ENCODE measurements around the gene RABGGTB.

Gene RABGGTB

GRCh38 chr1:75836528-75837100, 50.6 kb downstream of the RABGGTB start:
- no peak for TF ChIP-seq PAX5 (IDR thresholded peaks at IDR 0.05; ENCODE audit: insufficient read depth, low read length, severe bottlenecking)
- no peak for TF ChIP-seq POLR2A (IDR thresholded peaks at IDR 0.05; ENCODE audit: low read depth, low read length)
- no peak for TF ChIP-seq SPI1 (IDR thresholded peaks at IDR 0.05; ENCODE audit: low read depth, low read length)
- no peak for TF ChIP-seq POLR2AphosphoS5 (IDR thresholded peaks at IDR 0.05; ENCODE audit: low read depth, low read length)
- TF ChIP-seq TAF1 (IDR thresholded peaks at IDR 0.05; ENCODE audit: low read depth, low read length) = no peak
- no peak for TF ChIP-seq POU2F2 (IDR thresholded peaks at IDR 0.05; ENCODE audit: low read depth, low read length)
- FAIRE-seq (no peak), DNase-seq (ENCODE audit: insufficient read length, low spot score) (no peak)

- TF ChIP-seq SPI1 (IDR thresholded peaks at IDR 0.05; ENCODE audit: low read depth, low read length) (no peak), POLR2AphosphoS5 (IDR thresholded peaks at IDR 0.05; ENCODE audit: low read depth, low read length) (no peak), POU2F2 (IDR thresholded peaks at IDR 0.05; ENCODE audit: low read depth, low read length) (no peak)
- DNase-seq (ENCODE audit: insufficient read length, low spot score) = no peak
- no peak for FAIRE-seq
Observed at GRCh38 chr1:75838079-75838478, 52.0 kb downstream of the RABGGTB start.

GRCh38 chr1:75841421-75841820, 55.4 kb downstream of the RABGGTB start:
- no peak for TF ChIP-seq TAF1 (IDR thresholded peaks at IDR 0.05; ENCODE audit: low read depth, low read length)
- no peak for TF ChIP-seq POLR2A (IDR thresholded peaks at IDR 0.05; ENCODE audit: low read depth, low read length)
- no peak for TF ChIP-seq SPI1 (IDR thresholded peaks at IDR 0.05; ENCODE audit: low read depth, low read length)
- FAIRE-seq (no peak), DNase-seq (ENCODE audit: insufficient read length, low spot score) (no peak)
